A549 (cell line): ENCODE measurements around the gene BRICD5. TPM values are rescaled to one million over a fixed set of nuclear protein-coding genes. Genes with fewer than 3 reads are reported as not detected.

Source experiments
- ATAC-seq, 2 experiments: fragments of 200-7000 bp in 1 of 2; fragments of >200 bp in 1 of 2; cut with Nextera tagmentation in 1 of 2; cut with Tn5 transposase in 1 of 2; 3 replicates each; pipeline versions ENCODE4 v1.8.0 to v1.9.1; 2018 to 2020; ENCODE audit warnings: mild to moderate bottlenecking in 1 of 2, moderate library complexity in 1 of 2
- CTCF ChIA-PET: fragments of 300-600 bp; sonication (Branson Sonifier 250); formaldehyde crosslinking; extraction: SDS; loops from one replicate; lab custom pipeline; 2021; ENCODE audit warnings: antibody characterized with exemption, inconsistent platforms; lab: Yijun Ruan, JAX
- POLR2A ChIA-PET: fragments of 350-600 bp; formaldehyde crosslinking; extraction: SDS; loops from one replicate; lab custom pipeline; 2021; ENCODE audit warnings: antibody characterized with exemption, inconsistent platforms; lab: Yijun Ruan, JAX
- DNase-seq, 2 experiments: peaks; one replicate each; pipeline versions ENCODE4 v3.0.0 to v3.0.0-alpha.2; 2011 to 2016; ENCODE audit warnings: low read depth in 1 of 2, low spot score in 1 of 2
- FAIRE-seq: peaks from 2 replicates; lab custom pipeline; 2011; peaks lifted over from hg19 to GRCh38; lab: Jason Lieb, UNC
- H3K27ac ChIP-seq, 2 experiments: fragments of >200 bp; sonication (Bioruptor Twin); formaldehyde crosslinking; 3 replicates each; pipeline ENCODE4 v1.5.1; 2016 to 2017
- H3K4me1 ChIP-seq: fragments of >200 bp; sonication (Bioruptor Twin); formaldehyde crosslinking; 3 replicates; pipeline ENCODE4 v1.6.1; 2016
- H3K4me2 ChIP-seq: fragments of >200 bp; sonication (Bioruptor Twin); formaldehyde crosslinking; 3 replicates; pipeline ENCODE4 v1.6.1; 2016
- H3K4me3 ChIP-seq: fragments of >200 bp; sonication (Bioruptor Twin); formaldehyde crosslinking; 3 replicates; pipeline ENCODE4 v1.5.1; 2016
- H3K9me3 ChIP-seq: fragments of >200 bp; sonication (Bioruptor Twin); formaldehyde crosslinking; 3 replicates; pipeline ENCODE4 v1.6.1; 2016
- ATOH8 ChIP-seq: fragments of 250-450 bp; sonication (Bioruptor Pico); IDR thresholded peaks from 2 replicates; pipeline ENCODE4 v1.5.0; 2020; ENCODE audit warnings: low read depth, mild to moderate bottlenecking, moderate library complexity
- CBX2 ChIP-seq: fragments of 200-600 bp; sonication (generic); IDR thresholded peaks from 2 replicates; pipeline ENCODE4 v1.6.1; 2016; ENCODE audit warnings: low read depth, mild to moderate bottlenecking, borderline replicate concordance
- E2F6 ChIP-seq: IDR thresholded peaks from 2 replicates; pipeline ENCODE4 v1.6.1; 2012; ENCODE audit warnings: low read depth, borderline replicate concordance
- FOSB ChIP-seq: fragments of 250-450 bp; sonication (Bioruptor Pico); IDR thresholded peaks from 2 replicates; pipeline ENCODE4 v1.5.0; 2020; ENCODE audit warnings: mild to moderate bottlenecking, moderate library complexity
- FOSL2 ChIP-seq, 2 experiments: fragments of 450-650 bp in 1 of 2; fragments of >200 bp in 1 of 2; sonication (Bioruptor Twin) in 1 of 2; formaldehyde crosslinking; IDR thresholded peaks; 2 replicates each; pipeline versions ENCODE4 v1.5.0 to v1.6.1; 2016 to 2020; ENCODE audit warnings: mild to moderate bottlenecking in 1 of 2, moderate library complexity in 1 of 2
- GATA3 ChIP-seq: IDR thresholded peaks from 2 replicates; pipeline ENCODE4 v1.6.1; 2012; ENCODE audit warnings: borderline replicate concordance
- HDAC2 ChIP-seq: fragments of 200-600 bp; sonication (generic); IDR thresholded peaks from 2 replicates; pipeline ENCODE4 v1.6.1; 2016
- HEYL ChIP-seq: fragments of 250-450 bp; sonication (Bioruptor Pico); IDR thresholded peaks from 2 replicates; pipeline ENCODE4 v1.8.0; 2021; ENCODE audit warnings: mild to moderate bottlenecking, moderate library complexity
- HOXB5 ChIP-seq: fragments of 250-450 bp; sonication (Bioruptor Pico); IDR thresholded peaks from 2 replicates; pipeline ENCODE4 v1.5.0; 2020; ENCODE audit warnings: mild to moderate bottlenecking, moderate library complexity
- JUN ChIP-seq, 2 experiments: fragments of >200 bp; sonication (Bioruptor Twin); formaldehyde crosslinking; IDR thresholded peaks; 2 replicates in 1 of 2; 3 replicates in 1 of 2; pipeline ENCODE4 v1.6.1; 2016 to 2017
- KDM1A ChIP-seq: fragments of 200-600 bp; sonication (generic); IDR thresholded peaks from 2 replicates; pipeline ENCODE4 v1.6.1; 2016; ENCODE audit warnings: low read depth, mild to moderate bottlenecking
- MAX ChIP-seq: IDR thresholded peaks from 2 replicates; pipeline ENCODE4 v1.6.1; 2012
- MAZ ChIP-seq: fragments of 150-350 bp; IDR thresholded peaks from 2 replicates; pipeline ENCODE4 v1.6.1; 2014; ENCODE audit warnings: antibody characterized with exemption, low read depth, low read length, borderline replicate concordance
- NPAS2 ChIP-seq: fragments of 250-450 bp; sonication (Bioruptor Pico); IDR thresholded peaks from 2 replicates; pipeline ENCODE4 v1.8.0; 2022; ENCODE audit warnings: mild to moderate bottlenecking, moderate library complexity, borderline replicate concordance
- NR3C1 ChIP-seq: fragments of >200 bp; sonication (Bioruptor Twin); formaldehyde crosslinking; IDR thresholded peaks from 3 replicates; pipeline ENCODE4 v1.6.1; 2017
- PBX3 ChIP-seq: IDR thresholded peaks from 2 replicates; pipeline ENCODE4 v1.6.1; 2012
- PHF8 ChIP-seq: fragments of 200-600 bp; sonication (generic); IDR thresholded peaks from 2 replicates; pipeline ENCODE4 v1.6.1; 2016; ENCODE audit warnings: low read depth, mild to moderate bottlenecking, antibody characterized with exemption, moderate library complexity, borderline replicate concordance
- POLR2A ChIP-seq: IDR thresholded peaks from 2 replicates; pipeline ENCODE4 v1.6.1; 2012; ENCODE audit warnings: mild to moderate bottlenecking, low read length
- POLR2AphosphoS2 ChIP-seq: conservative IDR thresholded peaks from 2 replicates; pipeline ENCODE4 v1.6.1; 2012; ENCODE audit warnings: low read length, improper control_type of control experiment, inconsistent platforms
- RAD21 ChIP-seq, 2 experiments: fragments of >200 bp in 1 of 2; sonication (Bioruptor Twin) in 1 of 2; formaldehyde crosslinking in 1 of 2; IDR thresholded peaks in 1 of 2; conservative IDR thresholded peaks in 1 of 2; 2 replicates in 1 of 2; 3 replicates in 1 of 2; pipeline ENCODE4 v1.6.1; 2012 to 2018; ENCODE audit warnings: inconsistent platforms in 1 of 2
- RFX5 ChIP-seq: fragments of 450-650 bp; IDR thresholded peaks from 2 replicates; pipeline ENCODE4 v1.7.1; 2014; ENCODE audit warnings: antibody characterized with exemption, mild to moderate bottlenecking, moderate library complexity
- SMC3 ChIP-seq: fragments of >200 bp; sonication (Bioruptor Twin); formaldehyde crosslinking; IDR thresholded peaks from 3 replicates; pipeline ENCODE4 v1.6.1; 2018; ENCODE audit warnings: inconsistent platforms
- ZC3H11A ChIP-seq: fragments of 450-650 bp; IDR thresholded peaks from 2 replicates; pipeline ENCODE4 v1.6.1; 2014; ENCODE audit warnings: antibody characterized with exemption, mild to moderate bottlenecking
- WGBS: methylation state at CpG from one replicate; pipeline ENCODE4 v1.1.6; 2017; ENCODE audit errors: missing lambda C conversion rate; 5-methylcytosine and 5-hydroxymethylcytosine counted together
- polyA plus RNA-seq, 4 experiments: library from polyadenylated mRNA; depleted of rRNA in 3 of 4; stranded (reverse); fragments of >200 nt; fragmentation: RNase III in 1 of 4; extraction: RNeasy Plus Mini Kit Qiagen cat#74134 plus additional on column Dnase treatment in 1 of 4; gene quantifications; 2 replicates in 3 of 4; 3 replicates in 1 of 4; pipeline ENCODE4 v1.2.3, GENCODE V29; 2011 to 2017

The BRICD5 gene
- polyA plus RNA-seq, 2 of the 4 experiments (the other 2 are of a cell fraction): 2.0 to 9.1 TPM

- no peak overlapping the region for H3K4me2 ChIP-seq
- no peaks in the 10 kb centered on the region for H3K9me3 ChIP-seq
- WGBS: 74% methylated on average over 13 of the region's 19 CpGs
- H3K27ac ChIP-seq: 0 out of 6 replicates have a peak overlapping the region, but pooled peaks of 1 of the 2 experiments have one; percentile 7
- ChIA-PET CTCF (interaction anchor here (0.9 kb wide), 1 partner anchor 9 kb away, joined by 3 read pairs; no protein-coding TSS in a partner anchor), POLR2A (interaction anchor here (0.9 to 1.3 kb wide), 2 partner anchors 16 to 80 kb away, joined by 3 to 4 read pairs; partner anchors contain the start of genes ECI1 and TRAF7)
- TF ChIP-seq FOSL2 (IDR thresholded peaks at IDR 0.05) (no peak), FOSL2 (CRISPR knock-in tag; IDR thresholded peaks at IDR 0.05) (no peak), POLR2A (0 out of 2 replicates have a peak, but pooled peaks have one; percentile 3), PBX3 (peak; percentile 26; the same call in 1 of the 2 replicates)
- no peak for FAIRE-seq
- H3K4me1 ChIP-seq: no peaks in the 10 kb centered on the region
- peak; percentile 2 to 4; a peak in 4 of 6 replicates for ATAC-seq
- DNase-seq: no peak
- no peak overlapping the region for H3K4me3 ChIP-seq
Observed at GRCh38 chr16:2235695-2236336, 25.2 kb upstream of the BRICD5 start.

- no peaks in the 10 kb centered on the region for H3K9me3 ChIP-seq
- no peak for DNase-seq
- TF ChIP-seq POLR2AphosphoS2 (0 out of 2 replicates have a peak, but pooled peaks have one; percentile 62), SMC3 (no peak), NPAS2 (no peak), ZC3H11A (no peak), HEYL (CRISPR knock-in tag) (no peak), CBX2 (no peak)
- 92% methylated on average over 28 of the region's 28 CpGs for WGBS
- POLR2A ChIA-PET: interaction anchor here (1.3 kb wide), 1 partner anchor 16 kb away, joined by 4 read pairs; the partner anchor contains the start of gene ECI1
- FAIRE-seq: no peak
- no peak overlapping the region for H3K4me3 ChIP-seq
- H3K4me2 ChIP-seq: no peak overlapping the region
- no peak; a peak in 1 of 6 replicates for ATAC-seq
- H3K27ac ChIP-seq: no peak overlapping the region
- H3K4me1 ChIP-seq: no peaks in the 10 kb centered on the region
- CTCF ChIA-PET: no interaction called here
Observed at GRCh38 chr16:2235234-2235651, 24.6 kb upstream of the BRICD5 start.

- FAIRE-seq (no peak), DNase-seq (no peak), ATAC-seq (no peak)
- H3K4me3 ChIP-seq: no peak overlapping the region
- TF ChIP-seq KDM1A (no peak), ATOH8 (CRISPR knock-in tag) (no peak), NR3C1 (no peak), JUN (IDR thresholded peaks at IDR 0.05) (no peak), E2F6 (no peak), FOSB (CRISPR knock-in tag) (no peak), GATA3 (no peak), RAD21 (conservative IDR thresholded peaks at IDR 0.05 in 1 of 2, IDR thresholded peaks at IDR 0.05 in 1 of 2) (no peak), NPAS2 (no peak), MAZ (no peak), FOSL2 (IDR thresholded peaks at IDR 0.05) (no peak), FOSL2 (CRISPR knock-in tag; IDR thresholded peaks at IDR 0.05) (no peak), HDAC2 (no peak), MAX (no peak), RFX5 (no peak), CBX2 (no peak), HOXB5 (CRISPR knock-in tag) (no peak), PHF8 (no peak)
- no peaks in the 10 kb centered on the region for H3K9me3 ChIP-seq
- no peaks in the 10 kb centered on the region for H3K4me1 ChIP-seq
- H3K4me2 ChIP-seq: no peak overlapping the region
- 97% methylated on average over 9 of the region's 18 CpGs for WGBS
- ChIA-PET CTCF (interaction anchor here (0.8 to 1.0 kb wide), 2 partner anchors 17 to 267 kb away, joined by 3 read pairs; partner anchors contain the start of gene ECI1), POLR2A (no interaction called here)
- H3K27ac ChIP-seq: no peak overlapping the region
Observed at GRCh38 chr16:2234813-2235170, 24.1 kb upstream of the BRICD5 start.
